ENCODE data around the gene NEURL1B. TPM values are rescaled to one million over a fixed set of nuclear protein-coding genes. Genes with fewer than 3 reads are reported as not detected.

The NEURL1B gene
- polyA plus RNA-seq, 2 of the 4 experiments (the other 2 are of a cell fraction), result 0.89 to 2.1 TPM

GRCh38 chr5:172681421-172681820 lies 40.4 kb downstream of the NEURL1B start:
- FAIRE-seq (no peak), ATAC-seq (no peak), DNase-seq (ENCODE audit: low read depth in 1 of 2, low spot score in 1 of 2) (no peak)
- Histone ChIP-seq H3K4me3 (no peak overlapping the region), H3K27ac (no peak overlapping the region), H3K9me3 (no peaks in the 10 kb centered on the region), H3K4me1 (no peaks in the 10 kb centered on the region), H3K4me2 (no peak overlapping the region)
- 72% methylated on average over 4 of the region's 4 CpGs for WGBS (ENCODE audit: missing lambda C conversion rate)
- no peak for TF ChIP-seq ESRRA (IDR thresholded peaks at IDR 0.05; ENCODE audit: borderline replicate concordance, low read length)
- no peak for TF ChIP-seq HEYL (CRISPR knock-in tag; IDR thresholded peaks at IDR 0.05)
- no peak for TF ChIP-seq PBX3 (IDR thresholded peaks at IDR 0.05)
- no peak for TF ChIP-seq EHMT2 (IDR thresholded peaks at IDR 0.05; ENCODE audit: low read depth)
- TF ChIP-seq CTCF (IDR thresholded peaks at IDR 0.05), result no peak
- TF ChIP-seq ZSCAN20 (CRISPR knock-in tag; IDR thresholded peaks at IDR 0.05), result no peak
- no peak for TF ChIP-seq GATA3 (IDR thresholded peaks at IDR 0.05; ENCODE audit: borderline replicate concordance)
- no peak for TF ChIP-seq SREBF2 (IDR thresholded peaks at IDR 0.05)
- no peak for TF ChIP-seq FOSL2 (IDR thresholded peaks at IDR 0.05)
- TF ChIP-seq FOSL2 (CRISPR knock-in tag; IDR thresholded peaks at IDR 0.05), result no peak
- no peak for TF ChIP-seq BHLHE40 (IDR thresholded peaks at IDR 0.05; ENCODE audit: low read depth, low read length)
- no peak for TF ChIP-seq ZNF302 (CRISPR knock-in tag; IDR thresholded peaks at IDR 0.05)
- CTCF ChIA-PET, result interaction anchor here (10.9 to 12.1 kb wide), 2 partner anchors 16 to 202 kb away, joined by 41 to 100 read pairs; no protein-coding TSS in a partner anchor
- POLR2A ChIA-PET, result no interaction called here

- no peak for TF ChIP-seq RNF2 (IDR thresholded peaks at IDR 0.05; ENCODE audit: borderline replicate concordance, low read depth)
- TF ChIP-seq USF2 (IDR thresholded peaks at IDR 0.05), result no peak
- no peak for TF ChIP-seq NFE2L2 (conservative IDR thresholded peaks at IDR 0.05; ENCODE audit: low read length)
- no peak for TF ChIP-seq ELK1 (IDR thresholded peaks at IDR 0.05; ENCODE audit: low read depth, low read length)
- TF ChIP-seq FOSB (CRISPR knock-in tag; IDR thresholded peaks at IDR 0.05), result no peak
- no peak for TF ChIP-seq PBX3 (IDR thresholded peaks at IDR 0.05)
- no peak for TF ChIP-seq RAD21 (conservative IDR thresholded peaks at IDR 0.05 in 1 of 2, IDR thresholded peaks at IDR 0.05 in 1 of 2)
- 96% methylated on average over 45 of the region's 47 CpGs for WGBS (ENCODE audit: missing lambda C conversion rate)
- Histone ChIP-seq H3K4me1 (no peaks in the 10 kb centered on the region), H3K9me3 (no peaks in the 10 kb centered on the region), H3K4me2 (no peak overlapping the region), H3K27ac (no peak overlapping the region), H3K4me3 (no peak overlapping the region)
- DNase-seq (ENCODE audit: low read depth in 1 of 2, low spot score in 1 of 2) (no peak), ATAC-seq (no peak), FAIRE-seq (no peak)
- CTCF ChIA-PET, result interaction anchor here (10.9 to 12.1 kb wide), 2 partner anchors 14 to 204 kb away, joined by 41 to 100 read pairs; no protein-coding TSS in a partner anchor
- POLR2A ChIA-PET, result no interaction called here
These were observed 42.2 kb downstream of the NEURL1B start for GRCh38 chr5:172683264-172683644.

Measured in A549 (cell line).